22Rv1 (cell line): ENCODE results near the gene KIF22.

Source experiments
- CTCF ChIP-seq: fragments of 450-650 bp; IDR thresholded peaks from 2 replicates; pipeline ENCODE4 v1.5.1; 2017; ENCODE audit warnings: mild to moderate bottlenecking
- ZFX ChIP-seq: fragments of 450-650 bp; IDR thresholded peaks from 2 replicates; pipeline ENCODE4 v1.6.1; 2017; ENCODE audit warnings: antibody characterized with exemption, borderline replicate concordance

- no peak for TF ChIP-seq CTCF
- no peak for TF ChIP-seq ZFX
These were observed 64.1 kb downstream of the KIF22 start for GRCh38 chr16:29854520-29855100.
